ENCODE results near the gene SNAI3.

SNAI3 gene

DNA sequence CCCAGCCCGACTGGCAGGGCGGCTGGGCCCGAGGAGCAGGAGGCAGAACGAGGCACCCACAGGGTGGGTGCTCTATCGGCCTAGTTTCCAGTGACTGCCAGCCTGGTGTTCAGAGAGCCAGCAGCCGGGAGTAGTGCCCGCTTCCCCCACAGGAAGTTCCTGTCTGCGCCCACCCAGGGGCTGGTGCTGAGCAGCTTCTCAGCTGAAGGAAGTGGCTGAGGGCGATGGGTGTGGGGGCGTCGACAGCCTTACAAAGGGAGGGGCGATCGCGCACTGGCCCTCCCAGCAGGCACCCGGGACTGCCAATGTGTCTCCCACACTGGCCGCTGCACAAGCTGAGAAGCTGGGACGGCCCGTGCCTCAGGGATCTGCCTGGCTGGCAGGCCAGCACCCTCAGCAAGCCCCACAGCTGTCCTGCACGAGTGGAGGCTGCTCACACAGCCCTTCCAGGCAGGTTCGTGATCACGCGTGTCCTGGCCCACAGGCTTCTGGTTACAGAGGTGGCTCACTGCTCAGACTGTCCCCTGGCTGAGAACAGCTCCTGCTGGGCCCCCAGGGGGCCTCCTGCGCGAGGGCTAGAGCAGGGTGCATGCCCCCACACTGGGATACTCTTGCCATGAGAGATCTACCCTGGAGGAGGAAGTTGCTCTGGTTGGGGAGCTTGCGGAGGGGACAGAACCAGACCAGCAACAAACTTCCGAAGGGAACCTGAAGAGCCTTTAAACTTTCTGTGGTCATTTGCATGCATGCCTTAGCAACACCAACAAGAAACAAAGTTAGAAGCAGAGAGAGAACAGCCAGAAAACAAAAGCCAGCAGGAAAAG is 17.4 kb upstream of the SNAI3 start:
- no peak for DNase-seq

DNA sequence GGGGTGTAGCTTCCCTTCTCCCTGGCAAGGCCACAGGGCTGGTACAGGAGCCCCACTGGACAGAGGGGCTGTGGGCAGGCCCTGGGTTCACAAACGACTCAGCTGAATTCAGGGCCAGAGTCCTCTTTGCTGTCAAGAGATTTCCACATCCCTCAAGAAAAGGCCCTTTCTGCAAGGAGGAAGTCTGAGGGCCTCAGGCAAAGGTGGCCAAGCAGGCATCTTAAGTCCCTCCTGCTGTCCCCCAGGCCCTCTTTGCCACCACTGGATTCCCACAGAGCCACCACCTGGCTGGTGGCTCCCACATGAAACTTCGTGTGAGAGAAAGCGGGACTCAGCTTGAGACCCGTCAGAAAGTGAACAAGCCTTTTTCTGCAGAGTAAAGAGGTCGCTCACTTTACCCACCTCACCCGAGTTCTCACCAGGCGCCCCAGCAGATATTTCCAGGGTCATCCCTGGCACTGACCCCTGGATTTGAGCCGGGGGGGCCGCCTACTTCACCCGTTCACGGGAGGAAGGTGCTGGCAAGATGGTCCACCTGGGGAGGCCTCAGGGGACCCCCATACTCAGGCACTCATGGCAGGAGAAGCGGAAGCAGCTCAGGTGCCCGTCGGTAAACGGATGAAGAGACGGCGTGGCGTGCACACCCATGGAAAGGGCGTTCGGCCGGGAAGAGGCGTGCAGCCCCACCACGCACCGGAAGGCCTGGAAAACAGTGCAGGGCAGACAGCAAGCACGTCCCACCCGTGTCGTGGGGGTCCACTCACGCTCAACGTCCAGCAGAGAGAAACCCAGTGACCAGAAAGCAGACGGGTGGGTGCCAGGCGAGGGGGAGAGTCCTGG is 16.3 kb upstream of the SNAI3 start:
- DNase-seq, result no peak

DNA sequence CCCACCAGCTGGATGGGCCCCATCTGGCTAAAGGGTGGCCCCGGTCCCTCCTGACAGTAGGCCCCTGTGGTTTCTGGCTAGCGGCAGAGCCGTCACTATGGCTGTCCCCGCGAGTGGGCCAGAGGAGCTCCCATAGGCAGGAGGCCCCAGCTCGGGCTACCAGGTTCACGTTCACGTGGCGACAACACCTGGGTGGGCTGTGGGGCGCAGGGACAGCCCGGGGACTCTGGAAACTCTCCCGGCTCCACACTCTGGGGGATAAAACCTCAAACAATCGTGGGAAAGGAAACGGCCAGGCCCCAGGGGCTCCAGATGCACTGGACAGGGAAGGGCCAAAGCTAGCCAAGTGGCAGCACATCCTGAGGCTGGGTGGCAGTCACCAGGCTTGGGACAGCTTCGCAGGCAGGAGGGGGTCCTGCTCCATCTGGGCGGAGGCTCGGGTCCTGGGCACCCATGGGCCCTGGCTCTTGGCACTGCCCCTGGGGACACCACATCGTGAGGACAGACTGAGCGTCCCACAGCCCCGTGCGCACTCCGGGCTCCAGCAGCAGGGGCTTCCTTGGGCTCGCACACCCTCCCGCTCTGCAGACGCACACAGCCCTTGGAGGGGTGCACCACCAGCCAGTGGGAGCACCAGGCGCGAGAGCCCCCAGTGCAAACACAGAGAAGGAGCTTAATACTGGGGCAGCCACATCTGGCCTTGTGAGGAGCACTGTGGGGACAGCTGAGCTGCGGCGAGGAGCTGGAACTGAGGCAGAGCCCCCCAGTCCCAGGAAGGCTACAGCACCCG is 15.5 kb upstream of the SNAI3 start:
- DNase-seq, result no peak

DNA sequence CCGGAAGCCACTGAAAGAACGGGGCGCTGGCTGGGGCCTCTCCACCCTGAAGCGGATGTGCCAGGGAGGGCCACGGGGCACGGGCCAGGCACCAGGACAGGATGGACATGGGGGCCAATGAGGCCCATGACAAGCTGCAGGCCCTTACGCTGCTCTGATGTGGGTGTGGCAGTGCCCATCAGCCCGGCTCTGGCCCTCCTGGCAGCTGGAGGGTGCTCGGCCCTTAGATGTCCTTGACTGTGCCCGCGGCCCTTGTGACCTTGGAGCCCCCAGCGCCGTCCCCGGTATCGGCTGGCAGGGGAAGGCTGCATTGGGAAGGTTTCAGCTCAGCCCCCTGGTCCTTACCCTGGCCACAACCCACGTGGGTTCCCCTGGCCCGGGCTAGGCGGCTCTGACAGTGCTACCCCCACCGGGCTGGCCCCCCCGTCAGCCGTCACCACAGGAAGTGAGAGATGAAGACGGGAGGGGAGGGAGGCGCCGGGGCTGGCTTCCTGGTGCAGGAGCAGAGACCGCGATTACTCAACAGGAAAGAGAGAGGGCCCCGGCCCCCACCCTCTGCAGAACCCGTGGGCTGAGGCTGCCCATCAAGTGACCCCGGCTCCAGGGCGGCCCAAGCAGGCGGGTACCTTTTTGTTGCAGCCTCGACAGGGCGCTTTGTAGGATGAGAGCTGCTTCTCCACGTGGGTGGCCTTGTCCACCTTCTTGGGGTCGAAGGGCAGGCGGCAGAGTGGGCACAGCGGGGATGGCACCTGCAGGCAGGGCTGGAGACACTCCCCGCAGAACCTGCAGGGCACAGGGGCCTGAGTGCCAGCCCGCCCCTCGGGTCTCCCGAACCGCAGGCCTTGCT is 14.6 kb upstream of the SNAI3 start:
- DNase-seq, result no peak

DNA sequence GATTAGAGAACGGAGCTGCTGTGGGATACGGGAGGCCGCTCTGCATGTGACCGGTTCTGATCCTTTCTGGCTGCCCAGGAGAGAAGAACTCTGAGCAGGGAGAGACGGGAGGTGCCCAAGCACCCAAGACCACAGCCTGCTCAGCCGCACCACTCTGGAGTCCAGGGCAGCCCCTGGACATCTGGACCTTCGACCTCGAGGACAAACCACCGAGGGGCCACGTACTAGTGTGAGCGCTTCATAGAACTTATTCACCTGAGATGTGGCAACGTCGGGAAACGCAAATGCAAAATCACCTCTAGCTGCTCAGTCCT is 14.0 kb upstream of the SNAI3 start:
- no peak for DNase-seq

DNA sequence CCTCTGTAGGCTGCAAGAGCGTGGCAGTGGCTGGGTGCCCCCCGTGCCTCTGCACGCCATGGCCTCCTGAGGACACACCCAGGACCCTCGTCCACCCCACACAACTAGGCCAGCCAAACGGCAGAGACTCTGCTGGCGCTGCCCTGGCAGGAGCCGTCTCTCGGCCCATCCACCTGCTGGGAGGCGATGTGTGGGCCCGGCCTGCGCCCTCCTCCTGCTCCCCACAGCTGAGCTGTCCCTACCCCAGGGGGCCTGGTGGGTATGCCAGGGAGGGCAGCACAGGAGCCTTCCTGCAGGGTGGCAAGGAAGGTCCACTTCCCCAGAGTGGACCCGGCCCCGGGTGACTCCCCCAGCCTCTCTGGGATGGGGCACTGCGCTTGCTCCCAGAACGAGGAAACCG is 12.9 kb upstream of the SNAI3 start:
- DNase-seq, result no peak

DNA sequence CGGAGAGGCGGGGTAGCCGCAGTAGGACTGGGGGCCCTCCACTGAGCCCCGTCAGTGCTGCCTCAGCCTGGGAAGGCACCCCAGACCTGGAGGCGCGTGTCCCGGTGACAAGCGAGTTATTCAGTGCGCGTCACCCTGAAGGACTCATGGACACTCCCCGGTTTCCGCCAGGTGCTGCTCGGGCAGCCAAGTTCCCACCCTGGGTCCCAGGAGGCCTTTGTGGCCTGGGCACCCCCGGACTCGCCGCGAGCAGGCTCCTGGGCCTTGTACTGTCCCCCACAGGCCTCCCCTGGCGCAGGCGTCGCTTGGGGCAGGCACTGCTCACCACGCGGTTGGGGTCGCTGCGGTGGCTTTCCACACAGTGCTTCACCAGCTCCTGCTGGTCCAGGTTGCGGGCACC is 12.3 kb upstream of the SNAI3 start:
- DNase-seq, result no peak

DNA sequence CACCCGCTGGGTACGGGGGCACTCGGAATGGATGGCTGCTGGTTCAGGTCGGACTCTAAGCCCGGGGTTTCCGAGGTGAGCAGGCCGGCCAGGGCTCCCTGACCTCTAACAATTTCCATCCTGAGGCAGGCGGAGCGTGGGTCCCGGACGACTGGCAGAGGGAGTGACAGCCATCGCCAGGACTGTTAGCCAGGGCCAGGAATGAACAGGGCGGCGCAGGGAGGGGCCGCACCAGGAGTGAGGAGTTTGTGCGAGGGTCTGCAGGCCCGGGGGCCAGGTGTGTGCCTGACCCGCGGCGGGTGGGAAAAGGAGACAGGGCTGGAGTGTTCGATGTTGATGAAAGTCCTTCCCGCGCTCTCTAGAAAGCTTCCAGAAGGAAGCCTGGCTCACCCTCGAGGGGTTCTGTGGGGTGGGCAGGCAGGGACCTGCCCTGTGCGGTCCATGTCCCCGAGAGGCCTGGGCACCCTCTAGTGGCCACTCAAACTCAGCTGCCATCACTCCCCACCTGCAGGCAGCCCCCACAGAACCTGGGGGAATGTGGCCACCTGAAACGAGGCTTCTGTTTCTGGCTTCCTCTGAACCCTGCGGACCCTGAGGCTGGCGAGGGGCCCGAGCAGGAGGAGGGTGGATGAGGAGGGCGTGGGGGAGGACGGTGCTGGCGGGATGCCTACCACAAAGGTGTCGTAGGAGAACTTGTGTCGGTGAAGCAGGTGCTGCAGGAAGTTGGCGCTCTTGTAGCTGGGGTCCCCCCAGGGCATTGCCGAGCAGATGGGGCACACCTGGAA is 11.7 kb upstream of the SNAI3 start:
- no peak for DNase-seq

DNA sequence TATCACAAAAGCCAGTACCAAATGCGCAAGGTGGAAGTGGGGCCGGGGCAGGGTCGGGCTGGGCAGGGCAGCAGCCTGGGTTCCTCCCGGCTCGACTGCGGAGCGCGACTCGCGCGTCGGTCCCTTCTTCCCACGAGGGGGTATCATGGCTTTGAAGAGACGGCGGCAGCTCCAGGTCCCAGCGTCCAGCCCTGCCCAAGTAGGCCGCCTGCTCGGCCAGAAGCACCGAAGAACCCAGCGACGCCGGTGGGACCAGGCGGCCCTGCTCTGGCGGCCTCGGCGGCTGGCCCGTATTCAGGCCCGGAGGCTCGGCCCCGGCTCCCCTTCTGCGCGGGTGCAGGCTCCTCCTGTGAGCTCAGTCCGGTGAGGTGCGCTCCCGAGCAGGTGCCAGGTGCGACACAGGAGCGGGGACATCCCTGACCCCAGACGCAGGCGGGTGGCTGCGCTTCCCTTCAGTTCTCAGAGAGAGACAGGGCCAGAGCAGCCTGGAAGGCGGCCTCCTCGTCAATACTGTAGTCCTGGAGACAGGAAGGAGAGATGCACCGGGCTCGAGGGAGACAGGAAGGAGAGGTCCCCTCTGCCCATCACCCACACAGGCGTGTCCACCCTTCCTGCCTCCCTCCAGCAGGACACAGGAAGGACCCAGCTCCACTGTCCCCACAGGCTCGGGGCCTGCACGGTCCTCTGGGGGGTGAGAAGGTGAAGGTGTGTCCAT is 11.0 kb upstream of the SNAI3 start:
- DNase-seq, result no peak

DNA sequence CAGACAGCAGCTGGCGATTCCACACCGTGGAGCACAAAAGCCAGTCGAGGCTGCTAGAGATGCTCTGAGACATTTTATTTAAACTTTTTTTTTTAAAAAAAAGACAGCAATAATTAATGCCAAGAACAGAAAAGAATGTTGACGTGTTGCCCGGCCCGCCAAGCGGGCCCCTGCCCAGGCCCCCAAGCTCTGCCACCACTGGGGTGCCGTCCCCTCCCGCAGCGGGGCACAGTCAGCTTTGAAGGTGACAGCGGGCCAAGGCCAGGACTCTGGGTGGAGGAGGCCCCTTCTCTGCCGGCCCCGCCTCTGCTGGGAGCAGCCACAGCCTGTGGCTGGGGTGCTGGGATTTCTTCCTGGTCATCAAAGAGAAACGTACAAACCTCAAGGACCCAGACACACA is 10.1 kb upstream of the SNAI3 start:
- no peak for DNase-seq

DNA sequence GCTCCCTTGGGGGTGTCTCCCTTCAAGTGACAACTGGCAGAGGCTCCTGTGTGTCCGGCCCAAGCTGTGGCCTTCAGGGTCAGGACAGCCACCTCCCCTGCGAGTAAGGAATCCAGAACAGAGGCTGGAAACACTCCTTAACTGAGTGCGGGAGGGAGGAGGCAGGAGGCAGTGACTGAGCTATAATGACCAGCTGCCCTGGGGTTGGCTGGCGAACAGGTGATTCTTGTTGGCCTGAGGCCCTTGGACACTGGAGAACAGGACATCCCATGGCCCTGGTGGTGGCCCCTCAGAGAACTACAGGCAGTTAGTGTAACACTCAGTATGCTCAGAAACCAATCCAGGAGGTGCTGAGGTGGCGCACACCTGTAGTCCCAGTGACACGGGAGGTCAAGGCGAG is 9.4 kb upstream of the SNAI3 start:
- no peak for DNase-seq

DNA sequence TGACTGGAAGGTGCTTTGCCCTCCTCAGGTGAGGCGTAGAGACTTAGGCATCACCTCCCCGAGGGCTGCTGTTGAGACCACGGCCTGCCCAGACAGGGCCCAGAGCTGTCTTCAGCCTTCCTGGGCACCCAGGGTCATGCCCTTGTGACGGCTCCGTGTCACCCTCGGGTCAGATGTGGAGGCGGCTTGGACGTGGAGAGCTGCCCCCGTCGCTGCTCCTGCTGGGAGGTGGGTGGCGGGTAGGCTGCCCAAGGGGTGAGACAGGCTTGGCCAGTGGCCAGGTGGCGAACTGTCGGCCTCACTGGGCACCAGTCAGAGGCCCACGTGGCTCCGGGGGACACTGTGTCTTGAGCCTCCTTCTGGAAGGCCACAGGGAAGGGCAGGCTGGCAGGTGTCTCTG is 8.9 kb upstream of the SNAI3 start:
- DNase-seq, result no peak

DNA sequence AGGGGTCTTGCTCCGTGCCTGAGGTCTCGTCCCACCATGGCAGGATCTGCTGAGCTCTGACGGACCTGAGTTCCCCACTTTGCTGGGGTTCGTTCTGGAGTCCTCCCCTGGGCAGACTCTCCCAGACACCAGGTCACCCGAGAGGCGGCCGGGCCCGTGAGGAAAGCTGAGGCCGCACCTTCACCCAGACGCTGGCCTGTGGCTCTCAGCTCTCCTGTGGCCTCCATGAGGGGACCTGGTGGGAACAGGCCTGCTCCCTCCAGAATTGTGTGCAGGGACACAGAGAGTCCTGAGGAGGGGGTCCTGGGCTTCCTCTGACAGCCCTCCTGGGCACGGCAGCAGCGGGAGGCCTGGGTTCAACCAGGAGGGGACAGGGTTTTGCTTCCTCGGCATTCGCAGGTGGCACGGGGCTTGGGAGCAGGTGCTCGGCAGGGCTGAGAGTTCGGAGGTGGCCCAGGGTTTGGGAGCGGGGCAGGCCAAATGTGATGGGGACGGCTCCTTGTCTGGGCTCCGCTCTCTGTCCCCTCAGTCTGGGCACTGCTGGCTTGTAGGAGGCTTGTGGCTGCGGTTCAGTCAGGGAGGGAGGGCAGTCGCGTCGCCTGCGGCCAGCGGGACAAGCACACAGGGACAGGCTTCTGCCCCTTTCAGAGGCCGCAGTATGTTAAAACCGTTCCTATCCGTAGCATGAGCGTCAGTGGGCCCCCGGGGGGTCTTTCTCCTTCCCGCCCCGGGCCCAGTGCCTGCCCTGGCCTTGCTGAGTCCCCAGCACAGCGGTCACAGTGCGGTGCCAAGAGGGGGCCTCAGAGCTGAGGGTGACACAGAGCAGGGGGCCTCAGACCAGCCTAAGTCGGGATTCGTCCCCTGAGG is 8.1 kb upstream of the SNAI3 start:
- no peak for DNase-seq

DNA sequence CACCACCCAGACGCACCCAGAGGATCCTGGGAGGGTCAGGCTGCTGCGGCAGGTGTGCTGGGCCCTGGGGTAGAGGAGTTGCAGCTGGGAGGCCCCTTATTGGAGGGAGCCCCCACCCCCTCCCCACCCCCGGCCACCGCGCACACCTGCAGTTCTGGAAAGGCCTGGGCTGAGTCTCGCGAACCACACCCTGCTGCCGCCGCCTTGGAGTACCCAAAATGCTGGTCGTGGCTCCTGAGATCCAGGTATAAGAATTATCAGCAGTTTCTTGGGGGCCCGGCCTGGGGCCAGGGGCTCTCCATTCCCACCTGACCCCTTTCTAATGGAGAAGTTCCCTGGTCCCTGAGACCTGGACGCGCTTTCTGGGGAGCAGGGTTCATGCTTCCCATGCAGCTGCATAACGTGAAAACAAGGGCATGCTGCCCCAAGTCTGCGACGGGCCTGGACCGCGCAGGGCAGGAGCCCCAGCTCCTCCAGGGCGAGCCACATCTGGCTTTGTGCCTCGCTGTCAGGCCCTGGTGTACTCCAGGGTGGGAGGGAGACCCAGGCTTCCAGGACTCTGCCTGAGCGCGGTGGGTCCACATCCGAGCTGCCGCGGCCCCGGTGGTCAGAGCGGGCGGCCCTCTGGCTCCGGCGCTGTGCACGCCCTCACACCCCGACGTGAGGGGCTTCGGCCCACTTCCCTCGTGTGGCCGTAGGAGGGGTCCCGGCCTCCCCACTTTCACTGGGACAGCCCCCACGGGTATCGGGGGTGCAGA is 7.3 kb upstream of the SNAI3 start:
- no peak for DNase-seq

DNA sequence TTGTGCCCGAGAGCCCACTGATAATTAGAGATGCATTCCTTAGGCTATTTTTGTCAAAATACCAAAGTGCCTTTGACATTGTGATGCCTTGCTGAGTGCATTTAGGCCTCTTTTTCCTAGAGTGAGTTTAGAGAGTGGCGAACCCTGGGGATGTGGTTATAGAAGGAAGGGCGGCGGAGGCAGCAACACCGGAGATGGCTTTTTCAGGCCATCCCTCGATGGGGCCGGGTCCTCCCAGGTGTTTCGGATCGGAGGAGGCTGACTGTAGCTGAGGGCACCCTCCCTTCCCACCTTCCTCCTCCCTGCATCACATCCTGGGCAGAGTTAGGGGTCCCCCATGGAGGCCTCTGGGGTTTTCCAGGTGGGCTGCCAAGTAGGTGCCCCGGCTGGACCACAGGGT is 6.6 kb upstream of the SNAI3 start:
- DNase-seq, result no peak

DNA sequence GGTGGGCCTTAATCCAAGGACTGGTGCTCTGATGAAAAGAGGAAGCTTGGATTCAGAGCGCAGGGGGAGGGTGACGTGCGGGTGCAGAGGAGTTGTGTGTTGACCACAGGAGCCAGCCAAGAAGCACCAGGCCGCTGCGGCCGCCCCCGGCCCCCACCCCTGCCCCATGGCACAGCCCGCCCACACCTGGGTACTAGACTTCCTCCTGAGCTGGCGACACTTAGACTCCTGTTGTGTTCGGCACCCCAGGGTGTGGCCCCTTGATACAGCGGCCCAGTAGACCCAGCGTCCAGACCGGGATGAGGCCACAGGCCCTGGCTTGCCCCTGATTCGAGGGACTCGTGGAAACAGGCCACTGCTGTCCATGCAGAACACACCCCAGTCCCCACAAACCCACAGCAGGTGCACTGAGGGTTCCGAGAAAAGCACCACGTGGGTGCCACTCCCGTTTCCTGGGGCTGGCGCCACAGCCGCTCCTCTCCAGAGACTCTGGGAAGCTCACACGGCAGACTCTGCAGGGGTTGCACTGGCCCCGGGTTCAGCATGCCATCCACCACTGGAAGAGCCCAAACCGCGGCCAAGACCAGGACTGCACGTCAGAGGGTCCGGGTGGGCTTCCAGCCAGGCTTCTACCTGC is 5.7 kb upstream of the SNAI3 start:
- DNase-seq, result no peak

DNA sequence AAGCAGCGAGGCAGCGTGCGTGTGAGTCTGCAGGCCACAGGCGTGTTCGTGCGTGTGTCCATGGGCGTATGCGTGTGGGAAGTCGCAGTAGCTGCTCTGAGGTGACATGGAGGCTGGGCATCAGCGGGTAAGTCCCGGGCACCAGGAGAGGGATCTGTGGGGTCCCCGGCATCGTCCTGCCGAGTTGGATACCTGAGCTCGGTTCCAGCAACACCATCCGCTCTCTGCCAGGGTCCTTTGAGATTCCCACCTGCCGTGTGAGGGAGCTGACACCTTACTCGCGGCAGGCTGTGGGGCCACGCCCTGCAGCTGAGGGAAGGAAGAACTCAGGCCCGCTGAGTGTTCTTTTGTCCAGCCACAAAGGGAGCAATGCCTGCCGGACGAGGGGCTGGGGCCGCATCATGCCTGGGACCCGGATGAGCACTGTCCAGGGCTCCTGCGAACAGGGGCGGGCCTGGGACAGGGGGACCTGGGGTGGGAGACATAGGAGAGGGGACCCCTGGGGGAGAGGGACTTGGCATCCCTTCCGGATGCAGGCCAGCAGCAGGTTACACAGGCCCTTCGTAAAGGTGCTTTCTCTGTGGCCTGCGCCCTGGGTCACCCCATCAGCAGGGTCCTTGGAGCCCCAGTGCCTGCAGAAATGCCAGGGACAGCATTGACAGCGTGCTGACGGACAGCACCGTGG is 5.0 kb upstream of the SNAI3 start:
- DNase-seq, result no peak

All from NCI-H1105 treated with DMSO at 0.1 percent for 48 hours (cell line).